Adrenal gland (tissue), 12 donors: ENCODE results near the gene FCAR. TPM values are rescaled to one million over a fixed set of nuclear protein-coding genes. Genes with fewer than 3 reads are reported as not detected.
A peak's percentile ranks its signal among the peaks of the same experiment; 100 is the strongest.
"Not testable (repeated sequence)": the region's sequence is repeated elsewhere in the genome, so short reads cannot be mapped to it uniquely, and the experiment has no call there.

ENCODE experiments used
- DNase-seq, 7 donors: peaks; one replicate each; pipeline ENCODE4 v3.0.0-alpha.2; 2019 to 2020
- H3K27ac ChIP-seq, 5 donors: fragments of 200-600 bp; sonication (generic) in 4 of 5; 1 replicate in 3 of 5; 2 replicates in 2 of 5; pipeline versions ENCODE4 v1.5.1 to v1.8.0; 2016 to 2020; ENCODE audit warnings: mild to moderate bottlenecking in 1 of 5
- H3K27me3 ChIP-seq: fragments of 200-600 bp; 2 replicates; pipeline ENCODE4 v1.8.0; 2021
- H3K36me3 ChIP-seq, 2 donors: fragments of 200-600 bp; replicated peaks in 1 of 2; 1 replicate in 1 of 2; 2 replicates in 1 of 2; pipeline versions ENCODE4 v1.5.1 to v1.8.0; 2018 to 2022
- H3K4me1 ChIP-seq, 2 donors: fragments of 200-600 bp; replicated peaks in 1 of 2; 1 replicate in 1 of 2; 2 replicates in 1 of 2; pipeline versions ENCODE4 v1.5.1 to v1.8.0; 2018 to 2021
- H3K4me3 ChIP-seq, 4 donors: fragments of 200-600 bp; sonication (generic) in 3 of 4; one replicate each; pipeline ENCODE4 v1.5.1; 2016 to 2018
- H3K9me3 ChIP-seq, 3 donors: fragments of 200-600 bp; sonication (generic) in 1 of 3; replicated peaks in 1 of 3; 1 replicate in 2 of 3; 2 replicates in 1 of 3; pipeline versions ENCODE4 v1.5.1 to v1.8.0; 2016 to 2021
- CTCF ChIP-seq, 6 experiments: fragments of 450-650 bp in 4 of 6; fragments of 200-600 bp in 2 of 6; sonication (generic) in 1 of 6; IDR thresholded peaks; 1 replicate in 5 of 6; 2 replicates in 1 of 6; pipeline versions ENCODE4 v1.5.1 to v1.8.0; 2016 to 2021; ENCODE audit warnings: antibody characterized with exemption in 6 of 6, mild to moderate bottlenecking in 2 of 6, moderate library complexity in 1 of 6
- POLR2A ChIP-seq, 2 donors: fragments of 450-650 bp; IDR thresholded peaks; one replicate each; pipeline ENCODE4 v1.6.1; 2017; ENCODE audit warnings: antibody characterized with exemption in 2 of 2, mild to moderate bottlenecking in 2 of 2, moderate library complexity in 1 of 2
- WGBS, 4 donors: extraction: QIAGEN DNeasy Blood & Tissue Kit in 2 of 4; methylation state at CpG; one replicate each; pipeline versions ENCODE4 v1.1.5 to v1.1.7; 2013 to 2017; 5-methylcytosine and 5-hydroxymethylcytosine counted together
- intact Hi-C, 2 donors: fragments of 100-400 bp; cut with DNase I; formaldehyde crosslinking; loops; one replicate each; pipeline versions ENCODE4 v1.14.1 to v1.15.0; 2022 to 2023
- polyA plus RNA-seq, 3 donors: library from polyadenylated mRNA; stranded (reverse); fragments of 200-250 nt in 2 of 3; fragments of 350-450 nt in 1 of 3; fragmentation: Illumina TruSeq in 1 of 3; extraction: RNeasy Lipid Tissue Mini Kit (QIAGEN cat#74804) in 1 of 3; gene quantifications; one replicate each; pipeline ENCODE4 v1.2.3, GENCODE V29; 2013 to 2014
- total RNA-seq, 9 donors: library from RNA; depleted of rRNA in 4 of 9; stranded (reverse); fragments of >200 nt in 4 of 9; fragments of 120-200 nt in 1 of 9; fragmentation: NEBNext Ultra II Directional in 1 of 9; extraction: Animal tissue kit (Norgen Biotek cat#: 25700) in 1 of 9; gene quantifications; one replicate each; pipeline versions ENCODE4 v1.1.0 to v1.2.4, GENCODE V29; 2013 to 2023
- donor health status: healthy with polysubstance abuse.
- donor health status: Bipolar disorder and iron deficiency.
- donor health status: DM: yes; HTN: yes; CAD: no.
- donor health status: DM: no; HTN: no; CAD: no.
- donor health status: DM: no; HTN: no; CAD: no.
- donor health status: DM: yes; HTN: yes; CAD: no.

FCAR gene
- total and polyA plus RNA-seq, 12 donors = 0.13 to 3.3 (median 0.39) TPM; not detected in 4

DNA sequence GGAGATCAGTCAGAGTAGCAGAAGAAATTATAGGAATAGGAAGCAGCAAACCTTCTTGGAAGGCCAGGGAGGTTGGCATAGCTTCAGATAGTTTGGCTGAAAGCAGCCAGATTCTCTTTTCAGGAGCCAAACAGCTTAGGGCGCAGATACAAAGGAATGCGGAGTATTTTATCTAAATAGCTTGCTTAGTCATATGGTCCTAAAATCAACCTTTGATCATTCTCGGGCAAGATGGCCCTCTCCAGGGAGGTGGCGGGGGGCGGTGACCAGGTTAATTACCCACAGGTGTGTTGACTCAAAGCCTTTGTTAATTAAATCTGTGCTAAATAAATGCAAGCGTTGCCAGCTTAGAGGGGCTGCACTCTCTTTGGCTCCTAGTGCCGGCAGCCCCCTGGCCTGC lies 19.4 kb downstream of the FCAR start:
- intact Hi-C loops = no loop called here
- no peak overlapping the region for H3K27ac ChIP-seq
- no peaks in the 10 kb centered on the region for H3K36me3 ChIP-seq
- no peak overlapping the region for H3K4me3 ChIP-seq
- H3K4me1 ChIP-seq = no peaks in the 10 kb centered on the region
- no peaks in the 10 kb centered on the region for H3K9me3 ChIP-seq
- 31 to 48% (median 41%) methylated on average over 7 of the region's 7 CpGs for WGBS, 4 donors
- TF ChIP-seq CTCF (IDR thresholded peaks at IDR 0.05) = no peak
- TF ChIP-seq POLR2A (IDR thresholded peaks at IDR 0.05) = no peak
- DNase-seq = peak in 3 of 7 donors; percentile 7 to 24 (median 21)
- no peaks in the 10 kb centered on the region for H3K27me3 ChIP-seq

GRCh38 chr19:54894106-54894505 lies 20.1 kb downstream of the FCAR start:
- intact Hi-C loops, H3K27ac ChIP-seq, H3K4me3 ChIP-seq, H3K27me3 ChIP-seq, H3K36me3 ChIP-seq, H3K9me3 ChIP-seq, H3K4me1 ChIP-seq: not testable (repeated sequence)
- peak in 1 of 7 donors; percentile 14 for DNase-seq
- 85 to 91% (median 89%) methylated on average over 16 of the region's 16 CpGs for WGBS, 4 donors

DNA sequence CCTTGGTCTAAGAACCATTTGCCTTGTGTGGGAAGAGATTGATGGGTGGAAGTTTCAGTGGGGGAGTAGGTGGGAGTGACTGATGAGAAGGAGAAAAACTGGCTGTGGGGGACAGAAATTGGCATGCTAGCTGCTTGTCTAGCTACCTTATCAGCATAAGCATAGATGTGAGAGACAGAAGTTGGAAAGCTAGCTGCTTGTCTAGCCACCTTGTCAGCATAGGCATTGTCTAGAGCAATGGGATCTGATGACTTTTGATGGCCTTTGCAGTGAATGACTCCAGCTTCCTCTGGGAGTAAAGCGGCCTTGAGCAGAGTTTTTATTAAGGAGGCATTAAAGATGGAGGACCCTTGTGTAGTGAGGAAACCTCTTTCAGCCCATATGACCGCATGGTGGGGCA lies 22.0 kb downstream of the FCAR start:
- 61 to 80% (median 79%) methylated on average over 2 of the region's 2 CpGs for WGBS, 4 donors
- Histone ChIP-seq H3K4me3 (no peak overlapping the region), H3K36me3 (no peaks in the 10 kb centered on the region), H3K27me3 (no peaks in the 10 kb centered on the region), H3K27ac (no peak overlapping the region), H3K4me1 (no peaks in the 10 kb centered on the region), H3K9me3 (no peaks in the 10 kb centered on the region)
- no peak for TF ChIP-seq CTCF (IDR thresholded peaks at IDR 0.05)
- no peak for TF ChIP-seq POLR2A (IDR thresholded peaks at IDR 0.05)
- intact Hi-C loops = no loop called here
- DNase-seq = no peak

DNA sequence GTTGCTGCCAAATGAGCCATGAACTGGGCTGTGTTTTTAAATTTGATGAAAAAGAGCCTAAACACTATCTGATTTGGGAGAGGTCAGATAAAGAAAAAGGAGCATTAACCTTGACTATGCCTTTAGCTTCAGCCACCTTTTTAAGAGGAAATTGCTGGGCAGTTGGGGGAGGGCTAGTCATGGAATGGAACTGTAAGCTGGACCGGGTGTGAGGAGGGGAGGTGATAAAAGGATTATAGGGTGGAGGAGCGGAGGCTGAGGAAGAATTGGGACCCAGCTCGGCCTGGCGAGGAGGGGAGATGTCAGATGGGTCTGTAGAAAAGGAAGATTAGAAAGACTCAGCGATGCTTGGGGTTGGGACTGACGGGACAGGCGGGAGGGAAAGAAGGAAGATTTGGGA lies 24.6 kb downstream of the FCAR start:
- 74 to 86% (median 80%) methylated on average over 7 of the region's 7 CpGs for WGBS, 4 donors

GRCh38 chr19:54899646-54900045 lies 25.6 kb downstream of the FCAR start:
- H3K4me3 ChIP-seq, H3K4me1 ChIP-seq, intact Hi-C loops, H3K36me3 ChIP-seq, H3K27ac ChIP-seq, H3K9me3 ChIP-seq, H3K27me3 ChIP-seq, DNase-seq: not testable (repeated sequence)
- WGBS, 4 donors = 72 to 80% (median 77%) methylated on average over 9 of the region's 9 CpGs

More for the DNA sequence above, 24.6 kb downstream of the FCAR start:
- H3K27me3 ChIP-seq, H3K4me1 ChIP-seq, intact Hi-C loops, H3K36me3 ChIP-seq, H3K27ac ChIP-seq, H3K9me3 ChIP-seq, H3K4me3 ChIP-seq: not testable (repeated sequence)
- DNase-seq = peak in 1 of 7 donors; percentile 6

GRCh38 chr19:54901153-54901552 lies 27.1 kb downstream of the FCAR start:
- H3K9me3 ChIP-seq, H3K36me3 ChIP-seq, H3K27me3 ChIP-seq, H3K27ac ChIP-seq, H3K4me3 ChIP-seq, H3K4me1 ChIP-seq, intact Hi-C loops: not testable (repeated sequence)
- WGBS, 4 donors = 65 to 82% (median 73%) methylated on average over 7 to 8 of the region's 8 CpGs
- peak in 1 of 7 donors; percentile 31 for DNase-seq
